ENCODE measurements around the gene NFIA.

Gene NFIA

GRCh38 chr1:61225478-61225877 lies 143.1 kb downstream of the NFIA start:
- TF ChIP-seq RAD21 (IDR thresholded peaks at IDR 0.05; ENCODE audit: low read depth) = no peak
- no peak for TF ChIP-seq CREB1 (IDR thresholded peaks at IDR 0.05; ENCODE audit: low read depth)
- no peak for TF ChIP-seq TAF1 (IDR thresholded peaks at IDR 0.05; ENCODE audit: low read depth)
- TF ChIP-seq YY1 (IDR thresholded peaks at IDR 0.05; ENCODE audit: low read depth) = no peak
- no peak for TF ChIP-seq CEBPB (IDR thresholded peaks at IDR 0.05)
- TF ChIP-seq TCF12 (IDR thresholded peaks at IDR 0.05; ENCODE audit: low read depth) = no peak
- no peak for TF ChIP-seq FOXM1 (IDR thresholded peaks at IDR 0.05; ENCODE audit: borderline replicate concordance, low read depth)
- TF ChIP-seq ZBTB7A (IDR thresholded peaks at IDR 0.05; ENCODE audit: low read depth) = no peak
- no peak for TF ChIP-seq TEAD4 (IDR thresholded peaks at IDR 0.05)
- TF ChIP-seq EGR1 (IDR thresholded peaks at IDR 0.05) = no peak
- no peak for TF ChIP-seq MAX (IDR thresholded peaks at IDR 0.05)
- no peak for TF ChIP-seq REST (IDR thresholded peaks at IDR 0.05; ENCODE audit: low read depth)

GRCh38 chr1:61226791-61227567 lies 144.6 kb downstream of the NFIA start:
- TF ChIP-seq REST (IDR thresholded peaks at IDR 0.05; ENCODE audit: low read depth) (no peak), YY1 (IDR thresholded peaks at IDR 0.05; ENCODE audit: low read depth) (no peak), NFIC (IDR thresholded peaks at IDR 0.05) (peak; percentile 58)

GRCh38 chr1:61227857-61228550 lies 145.6 kb downstream of the NFIA start:
- TF ChIP-seq NFIC (IDR thresholded peaks at IDR 0.05) = peak; percentile 24; the same call in 1 of the 2 replicates
- TF ChIP-seq CREB1 (IDR thresholded peaks at IDR 0.05; ENCODE audit: low read depth) = no peak

- TF ChIP-seq CEBPB (IDR thresholded peaks at IDR 0.05) = no peak
- TF ChIP-seq ZBTB7A (IDR thresholded peaks at IDR 0.05; ENCODE audit: low read depth) = no peak
- no peak for TF ChIP-seq MAX (IDR thresholded peaks at IDR 0.05)
- no peak for TF ChIP-seq NFIC (IDR thresholded peaks at IDR 0.05)
- no peak for TF ChIP-seq TAF1 (IDR thresholded peaks at IDR 0.05; ENCODE audit: low read depth)
- no peak for TF ChIP-seq RAD21 (IDR thresholded peaks at IDR 0.05; ENCODE audit: low read depth)
- no peak for TF ChIP-seq CREB1 (IDR thresholded peaks at IDR 0.05; ENCODE audit: low read depth)
- no peak for TF ChIP-seq TEAD4 (IDR thresholded peaks at IDR 0.05)
- no peak for TF ChIP-seq EGR1 (IDR thresholded peaks at IDR 0.05)
- TF ChIP-seq FOXM1 (IDR thresholded peaks at IDR 0.05; ENCODE audit: borderline replicate concordance, low read depth) = no peak
- no peak for TF ChIP-seq YY1 (IDR thresholded peaks at IDR 0.05; ENCODE audit: low read depth)
- no peak for TF ChIP-seq USF1 (IDR thresholded peaks at IDR 0.05)
Measured at GRCh38 chr1:61230523-61230922, 148.2 kb downstream of the NFIA start.

- no peak for TF ChIP-seq RAD21 (IDR thresholded peaks at IDR 0.05; ENCODE audit: low read depth)
- TF ChIP-seq YY1 (IDR thresholded peaks at IDR 0.05; ENCODE audit: low read depth) = no peak
- TF ChIP-seq ZBTB7A (IDR thresholded peaks at IDR 0.05; ENCODE audit: low read depth) = no peak
- no peak for TF ChIP-seq TEAD4 (IDR thresholded peaks at IDR 0.05)
- no peak for TF ChIP-seq CEBPB (IDR thresholded peaks at IDR 0.05)
- no peak for TF ChIP-seq TCF12 (IDR thresholded peaks at IDR 0.05; ENCODE audit: low read depth)
- no peak for TF ChIP-seq TAF1 (IDR thresholded peaks at IDR 0.05; ENCODE audit: low read depth)
- TF ChIP-seq USF1 (IDR thresholded peaks at IDR 0.05) = no peak
- no peak for TF ChIP-seq EP300 (IDR thresholded peaks at IDR 0.05; ENCODE audit: borderline replicate concordance)
- no peak for TF ChIP-seq NFIC (IDR thresholded peaks at IDR 0.05)
- TF ChIP-seq REST (IDR thresholded peaks at IDR 0.05; ENCODE audit: low read depth) = no peak
- no peak for TF ChIP-seq FOXM1 (IDR thresholded peaks at IDR 0.05; ENCODE audit: borderline replicate concordance, low read depth)
- no peak for TF ChIP-seq CREB1 (IDR thresholded peaks at IDR 0.05; ENCODE audit: low read depth)
Measured at GRCh38 chr1:61231795-61232194, 149.4 kb downstream of the NFIA start.

All from Ishikawa (cell line).